SW 1271 (cell line): ENCODE results near the gene IRF6.
A peak's percentile ranks its signal among the peaks of the same experiment; 100 is the strongest.

ENCODE experiments used
- DNase-seq, 2 experiments: peaks; one replicate each; lab custom pipeline; 2025; lab: John Stamatoyannopoulos, UW

IRF6 gene

DNA sequence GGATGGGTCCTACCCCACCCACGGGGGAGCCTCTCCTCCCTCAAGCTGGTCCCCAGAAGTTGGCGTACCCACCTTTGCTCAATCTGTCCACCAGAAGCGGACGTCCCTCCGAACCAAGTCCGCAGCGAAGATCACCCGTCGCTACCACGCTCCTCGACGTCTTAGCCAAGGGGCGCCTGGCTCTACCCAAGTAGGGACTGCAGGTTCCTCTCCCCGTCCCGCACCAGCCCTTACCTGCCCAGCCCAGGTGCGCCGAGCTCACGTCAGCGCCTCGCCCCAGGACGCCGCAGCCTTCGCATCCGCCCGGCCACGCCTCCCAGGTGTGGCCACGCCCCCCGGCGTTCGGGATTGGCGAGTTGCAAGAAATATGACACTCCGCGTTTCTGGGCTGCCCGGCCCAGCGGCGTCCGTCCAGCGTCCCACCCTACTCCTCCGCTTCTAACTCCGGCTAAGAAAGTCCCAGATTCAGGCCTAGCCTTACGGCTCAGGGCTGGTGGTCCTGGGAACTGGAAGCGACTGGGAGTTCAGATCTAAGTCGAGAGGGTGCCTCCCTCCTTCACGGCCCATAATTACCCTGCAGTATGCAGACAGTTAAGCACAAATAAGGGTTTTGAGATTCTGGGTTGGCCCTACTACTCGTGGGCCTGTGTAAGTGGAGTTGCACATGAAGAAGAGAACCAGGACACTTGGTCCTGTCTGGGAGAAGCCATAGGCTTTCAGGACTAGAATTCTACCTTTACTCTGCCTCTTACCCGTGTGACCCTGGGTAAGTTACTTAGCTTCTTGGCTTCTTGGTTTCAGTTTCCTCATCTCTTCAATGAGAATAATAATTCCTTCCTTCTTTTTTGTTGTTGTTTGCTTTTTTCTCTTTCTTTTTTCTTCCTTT, at the start of gene IRF6:
Gene IRF6 (minus strand): TSS at position 268 of the 886 bp plus-strand sequence. CDS start 4,729 bp downstream, outside the sequence.
- DNase-seq = no peak

- DNase-seq = no peak
Observed at GRCh38 chr1:209855623-209856022, 49.7 kb upstream of the IRF6 start.

DNA sequence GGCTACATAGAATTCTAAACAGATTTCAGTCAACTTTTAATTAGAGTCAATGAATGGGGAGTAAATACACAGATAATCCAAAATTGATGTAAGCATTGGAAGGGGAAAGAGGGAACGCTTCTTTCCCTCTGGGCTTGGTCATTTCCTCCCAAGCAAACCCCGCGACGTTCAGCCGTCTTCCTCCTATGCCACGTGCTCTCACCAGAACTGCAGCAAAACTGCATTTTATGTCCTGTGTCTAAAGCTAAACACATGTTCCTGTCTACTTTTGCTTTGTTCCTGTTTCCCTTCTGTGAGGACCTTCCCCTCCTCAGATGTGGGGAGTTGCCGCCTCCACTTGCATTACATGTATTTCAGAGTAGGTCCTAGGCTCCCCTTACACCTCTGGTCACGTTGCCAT, 49.1 kb upstream of the IRF6 start:
- DNase-seq = no peak

DNA sequence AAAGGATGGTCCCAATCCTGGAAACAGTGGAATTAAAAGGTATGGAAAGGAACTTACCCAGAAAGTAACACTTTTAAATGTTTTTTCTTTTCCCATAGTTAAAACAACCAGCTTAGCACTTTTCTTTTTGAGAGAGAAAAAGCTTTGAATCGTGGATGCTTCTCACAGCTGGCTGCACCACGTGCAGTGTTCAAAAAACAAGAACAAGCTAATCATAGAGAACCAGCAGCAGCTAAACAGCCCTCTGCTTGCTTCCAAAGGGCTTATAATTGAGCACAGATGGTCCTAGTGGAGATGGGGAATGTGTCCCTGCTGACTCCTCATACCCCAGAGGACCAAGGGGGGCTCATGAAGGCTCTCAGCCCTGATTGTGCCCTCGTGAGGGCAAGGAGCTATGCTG, 48.3 kb upstream of the IRF6 start:
- DNase-seq = no peak

DNA sequence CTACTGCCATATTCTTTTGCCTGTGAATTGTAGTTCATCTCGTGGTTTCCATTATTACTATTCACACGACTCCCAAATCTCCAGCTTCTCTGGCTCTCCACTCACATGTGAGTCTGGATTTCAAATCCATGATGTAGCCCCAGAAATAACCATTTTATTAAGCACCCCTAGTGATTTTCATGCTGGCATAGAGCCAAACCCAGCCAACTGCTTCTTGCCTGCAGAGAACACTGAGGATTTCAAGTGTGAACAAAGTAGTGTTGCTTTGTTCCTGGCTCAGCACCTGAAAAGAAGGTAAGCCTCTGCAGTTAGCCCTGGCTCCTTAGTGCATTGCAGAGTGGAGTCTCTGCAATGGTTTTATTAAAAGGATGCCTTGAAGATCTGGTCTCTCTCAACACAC, 47.7 kb upstream of the IRF6 start:
- no peak for DNase-seq

GRCh38 chr1:209850342-209850979, 44.5 kb upstream of the IRF6 start:
- DNase-seq = peak; percentile 1 to 27

GRCh38 chr1:209849388-209849787, 43.4 kb upstream of the IRF6 start:
- no peak for DNase-seq

GRCh38 chr1:209845408-209845725, 39.4 kb upstream of the IRF6 start:
- DNase-seq = no peak

GRCh38 chr1:209844695-209845407, 38.9 kb upstream of the IRF6 start:
- DNase-seq = no peak

DNA sequence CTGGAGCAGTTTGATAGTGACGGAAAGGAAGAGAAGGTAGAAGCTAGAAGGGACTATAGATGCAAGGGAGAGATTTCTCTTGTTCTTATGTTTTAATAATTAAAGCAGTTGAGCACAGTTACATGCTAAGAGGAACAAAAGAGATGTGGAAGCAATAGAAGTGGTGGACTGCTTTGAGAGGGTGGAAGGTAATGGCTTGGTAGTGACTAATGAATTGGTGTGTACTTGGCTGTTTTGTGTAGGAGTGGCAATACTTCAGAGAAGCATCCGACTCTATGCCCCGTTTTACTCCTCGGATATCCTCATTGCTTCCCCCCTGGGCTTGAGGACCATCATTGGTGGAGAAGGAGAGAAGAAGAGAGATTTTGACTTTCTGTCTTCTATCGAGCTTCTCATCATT, 34.7 kb upstream of the IRF6 start:
- DNase-seq = no peak

- peak; percentile 48 to 90 for DNase-seq
Observed at GRCh38 chr1:209839875-209840546, 34.1 kb upstream of the IRF6 start.

- peak in 1 of 2 experiments; percentile 2 for DNase-seq
Observed at GRCh38 chr1:209838537-209838936, 32.6 kb upstream of the IRF6 start.

DNA sequence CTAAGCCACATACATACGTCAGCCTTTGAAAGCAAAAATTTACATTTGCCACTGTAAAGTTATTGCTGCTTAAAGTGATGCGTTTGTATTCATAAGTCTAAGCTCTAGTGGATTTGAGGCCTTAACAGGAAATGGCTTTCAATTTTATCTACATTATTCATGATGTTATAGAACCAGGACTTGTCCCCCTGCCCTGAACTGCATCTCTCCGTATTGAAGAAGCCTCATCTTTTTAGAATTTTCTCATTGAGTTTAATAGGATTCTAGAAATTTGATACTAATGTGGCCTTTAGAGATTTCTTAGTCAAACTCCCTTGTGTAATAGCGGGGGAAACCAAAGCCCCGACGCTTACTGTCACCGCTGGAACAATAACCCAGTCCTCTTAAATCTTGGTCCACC, 31.7 kb upstream of the IRF6 start:
- DNase-seq = no peak

DNA sequence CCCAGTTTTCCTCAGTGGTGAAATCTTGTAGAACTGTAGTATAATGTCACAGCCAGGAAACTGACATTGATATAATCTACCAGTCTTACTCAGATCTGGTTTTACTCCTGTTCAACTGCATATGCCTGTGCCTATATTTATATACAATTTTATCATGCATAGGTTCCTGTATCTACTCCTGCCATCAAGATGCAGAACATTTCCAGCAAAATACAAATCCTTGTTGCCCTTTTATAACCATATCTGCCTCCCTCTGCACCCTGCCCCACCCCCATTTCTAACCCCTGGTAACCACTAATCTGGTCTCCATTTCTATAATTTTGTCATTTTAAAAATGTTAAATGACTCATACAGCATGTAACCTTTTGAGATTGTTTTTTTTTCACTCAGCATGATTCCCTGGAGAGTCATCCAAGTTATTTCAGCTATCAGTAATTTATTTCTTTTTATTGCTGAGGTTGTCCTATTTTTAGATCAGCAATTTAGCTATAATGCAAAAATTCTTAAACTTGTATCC, 29.9 kb upstream of the IRF6 start:
- DNase-seq = no peak

GRCh38 chr1:209831615-209832014, 25.7 kb upstream of the IRF6 start:
- DNase-seq = no peak

DNA sequence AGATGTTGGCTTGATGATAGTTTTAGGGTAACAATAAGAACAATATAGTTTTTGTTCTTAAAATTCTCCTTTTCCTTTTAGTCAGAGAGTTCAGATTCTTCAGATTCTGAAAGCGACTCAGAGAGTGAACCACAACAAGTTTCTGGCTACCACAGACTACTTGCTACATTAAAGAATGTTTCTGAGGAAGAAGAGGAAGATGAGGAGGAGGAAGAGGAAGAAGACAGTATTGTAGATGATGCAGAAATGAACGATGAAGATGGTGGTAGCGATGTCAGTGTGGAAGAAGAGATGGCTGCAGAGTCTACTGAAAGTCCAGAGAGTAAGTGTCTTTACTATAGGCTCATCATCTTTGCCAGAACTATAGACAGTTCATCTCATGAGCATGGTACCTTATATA, 24.8 kb upstream of the IRF6 start:
- DNase-seq = no peak

DNA sequence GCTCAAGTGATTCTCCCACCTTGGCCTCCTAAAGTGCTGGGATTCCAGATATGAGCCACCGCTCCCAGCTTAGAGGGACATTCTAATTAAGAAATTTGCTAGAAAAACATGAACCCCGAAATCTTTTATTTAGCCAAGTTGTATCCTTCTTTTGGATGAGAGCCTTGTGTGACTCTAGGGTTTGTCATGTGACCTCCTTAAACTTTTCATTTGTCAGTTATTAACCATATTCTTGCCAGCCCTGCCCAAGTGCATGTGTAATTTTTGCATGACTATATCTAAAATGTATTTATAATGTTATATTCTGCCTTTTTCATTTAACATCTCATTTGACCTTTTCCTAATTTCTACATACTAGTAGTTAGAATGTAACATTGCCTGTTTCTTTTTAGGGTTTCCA, 23.8 kb upstream of the IRF6 start:
- DNase-seq = no peak

DNA sequence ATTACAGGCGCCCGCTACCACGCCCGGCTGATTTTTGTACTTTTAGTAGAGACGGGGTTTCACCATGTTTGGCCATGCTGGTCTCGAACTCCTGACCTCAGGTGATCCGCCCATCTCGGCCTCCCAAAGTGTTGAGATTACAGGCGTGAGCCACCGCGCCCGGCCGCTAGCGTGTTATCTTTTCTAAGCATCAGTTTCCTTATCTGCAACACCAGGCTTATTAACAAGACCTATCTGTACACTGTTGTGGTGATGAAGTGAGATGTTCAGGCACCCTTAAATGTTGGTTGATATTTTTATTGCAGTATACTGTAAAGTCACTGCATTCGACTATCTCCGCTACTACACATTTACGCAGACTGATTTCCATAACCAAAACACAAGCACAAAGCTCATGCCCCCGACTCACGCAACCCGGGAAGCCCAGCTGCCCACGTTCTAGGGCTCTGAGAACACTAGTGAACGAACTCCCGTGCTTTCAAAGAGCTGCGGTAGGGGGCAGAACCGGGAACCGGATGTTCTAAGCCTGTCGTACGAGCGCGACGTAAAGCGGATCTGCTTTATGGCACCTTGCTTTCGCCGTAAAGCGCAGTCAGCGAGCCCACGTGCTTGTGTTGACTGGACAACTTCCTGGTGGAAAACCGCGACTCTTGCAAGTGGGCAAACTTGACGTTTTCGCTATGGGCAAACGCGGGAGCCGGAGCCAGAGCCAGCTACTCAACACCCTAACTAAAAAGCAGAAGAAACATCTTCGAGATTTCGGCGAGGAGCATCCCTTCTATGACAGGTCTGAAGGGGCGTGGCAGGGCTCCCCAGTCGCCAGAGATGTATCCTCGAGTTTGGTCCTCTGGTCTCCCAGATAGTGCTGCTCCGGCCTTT, 21.7 kb upstream of the IRF6 start, which contains the start of gene UTP25:
Gene UTP25 (plus strand): TSS at position 589 of the 879 bp plus-strand sequence. CDS start 92 bp downstream, at position 681.
- peak; percentile 67 to 88 for DNase-seq

- no peak for DNase-seq
Observed at GRCh38 chr1:209825591-209826434, 19.9 kb upstream of the IRF6 start.
